GM23248 (cell line): ENCODE measurements around the gene EID3.

Experiments used
- EZH2 ChIP-seq: fragments of 200-600 bp; sonication (generic); IDR thresholded peaks from 2 replicates; pipeline ENCODE4 v1.6.1; 2018; ENCODE audit warnings: antibody characterized with exemption, mild to moderate bottlenecking; ENCODE audit not compliant: insufficient read depth, poor library complexity, severe bottlenecking
- EZH2phosphoT487 ChIP-seq: fragments of 200-600 bp; sonication (generic); IDR thresholded peaks from 2 replicates; pipeline ENCODE4 v1.6.1; 2018; ENCODE audit warnings: antibody characterized with exemption, moderate library complexity, mild to moderate bottlenecking, low read depth; ENCODE audit not compliant: insufficient read depth

DNA sequence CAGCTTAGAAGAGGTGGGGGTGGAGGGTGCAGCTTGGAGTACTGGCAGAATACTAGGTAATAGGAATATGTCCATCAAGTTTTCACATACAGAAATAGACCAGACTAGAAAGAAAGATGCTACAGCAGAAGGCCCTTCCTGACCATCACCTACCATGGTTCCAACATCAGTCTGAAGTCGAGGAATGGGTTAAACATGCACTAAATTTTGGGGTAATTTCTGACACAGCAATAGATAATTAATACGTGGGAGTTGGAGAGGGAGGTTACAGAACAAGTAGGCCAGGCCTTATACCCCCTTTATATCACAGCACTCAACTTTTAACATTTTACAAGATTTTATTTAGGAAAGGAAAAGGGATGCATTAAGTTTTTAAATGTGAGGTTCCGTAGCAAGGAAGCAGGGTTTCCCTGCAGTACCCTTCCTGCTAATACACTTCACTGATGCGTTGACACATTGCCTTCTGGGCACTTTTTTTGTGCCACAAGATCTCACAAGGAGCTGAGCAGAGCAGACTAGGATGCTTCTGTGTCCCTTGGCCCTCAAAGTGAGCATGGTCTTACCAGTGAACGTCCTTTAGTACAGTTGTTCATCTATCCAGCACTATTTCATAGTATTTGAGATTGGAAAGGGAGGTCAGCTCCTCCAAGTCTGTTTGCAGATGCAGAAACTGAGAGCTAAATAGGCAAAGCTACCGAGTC, 50.8 kb downstream of the EID3 start:
- TF ChIP-seq EZH2phosphoT487 (no peak), EZH2 (no peak)
